H9 (cell line): Measurements from ENCODE around the gene ERMP1. TPM values are rescaled to one million over a fixed set of nuclear protein-coding genes. Genes with fewer than 3 reads are reported as not detected.

Experiments
- DNase-seq: peaks from one replicate; pipeline ENCODE4 v3.0.0-alpha.2; 2017
- H2AFZ ChIP-seq: one replicate; pipeline ENCODE4 v1.6.1; 2013; ENCODE audit warnings: mild to moderate bottlenecking, low read length, control low read depth, moderate library complexity
- H2AK5ac ChIP-seq: 2 replicates; pipeline ENCODE4 v1.6.1; 2013; ENCODE audit warnings: low read length, control low read depth, mixed read lengths; ENCODE audit not compliant: insufficient read length
- H2BK120ac ChIP-seq: one replicate; pipeline ENCODE4 v1.6.1; 2013; ENCODE audit warnings: low read depth, mild to moderate bottlenecking, low read length, control low read depth, inconsistent platforms; ENCODE audit not compliant: poor library complexity, severe bottlenecking
- H2BK12ac ChIP-seq: 2 replicates; pipeline ENCODE4 v1.6.1; 2013; ENCODE audit warnings: low read length, control low read depth, mixed read lengths, low read depth; ENCODE audit not compliant: insufficient read length
- H2BK15ac ChIP-seq: 2 replicates; pipeline ENCODE4 v1.6.1; 2013; ENCODE audit warnings: low read depth, low read length, control low read depth
- H2BK20ac ChIP-seq: one replicate; pipeline ENCODE4 v1.6.1; 2013; ENCODE audit warnings: low read depth, mild to moderate bottlenecking, low read length, control low read depth, inconsistent platforms; ENCODE audit not compliant: poor library complexity, severe bottlenecking
- H2BK5ac ChIP-seq: 2 replicates; pipeline ENCODE4 v1.6.1; 2013; ENCODE audit warnings: low read length, control low read depth, mixed read lengths; ENCODE audit not compliant: insufficient read length
- H3K14ac ChIP-seq: 2 replicates; pipeline ENCODE4 v1.6.1; 2013; ENCODE audit warnings: low read length, control low read depth; ENCODE audit not compliant: insufficient read depth
- H3K18ac ChIP-seq: 2 replicates; pipeline ENCODE4 v1.6.1; 2013; ENCODE audit warnings: low read depth, mild to moderate bottlenecking, mixed read lengths, low read length, control low read depth; ENCODE audit not compliant: insufficient read length
- H3K23ac ChIP-seq: 2 replicates; pipeline ENCODE4 v1.6.1; 2013; ENCODE audit warnings: low read length, control low read depth, mixed read lengths, low read depth; ENCODE audit not compliant: insufficient read length
- H3K23me2 ChIP-seq: 2 replicates; pipeline ENCODE4 v1.6.1; 2013; ENCODE audit warnings: low read depth, mild to moderate bottlenecking, mixed read lengths, low read length, control low read depth; ENCODE audit not compliant: insufficient read length, poor library complexity, severe bottlenecking
- H3K27ac ChIP-seq: 2 replicates; pipeline ENCODE4 v1.5.1; 2013; ENCODE audit warnings: low read length, control low read depth, mixed read lengths, low read depth; ENCODE audit not compliant: insufficient read length
- H3K27me3 ChIP-seq: 2 replicates; pipeline ENCODE4 v1.6.1; 2013; ENCODE audit warnings: low read length, control low read depth, inconsistent platforms; ENCODE audit not compliant: insufficient read depth
- H3K4ac ChIP-seq: 2 replicates; pipeline ENCODE4 v1.6.1; 2013; ENCODE audit warnings: low read depth, mild to moderate bottlenecking, control low read depth, inconsistent platforms, low read length, moderate library complexity
- H3K4me1 ChIP-seq: 2 replicates; pipeline ENCODE4 v1.6.1; 2013; ENCODE audit warnings: low read length, control low read depth, inconsistent platforms; ENCODE audit not compliant: insufficient read depth
- H3K4me2 ChIP-seq: 2 replicates; pipeline ENCODE4 v1.6.1; 2013; ENCODE audit warnings: low read length, control low read depth, mixed read lengths; ENCODE audit not compliant: insufficient read length, insufficient read depth
- H3K56ac ChIP-seq: 2 replicates; pipeline ENCODE4 v1.6.1; 2013; ENCODE audit warnings: low read depth, mild to moderate bottlenecking, mixed read lengths, low read length, control low read depth; ENCODE audit not compliant: insufficient read length
- H3K79me1 ChIP-seq: 2 replicates; pipeline ENCODE4 v1.6.1; 2013; ENCODE audit warnings: low read depth, mild to moderate bottlenecking, moderate library complexity, low read length, control low read depth, inconsistent platforms; ENCODE audit not compliant: insufficient read depth, poor library complexity, severe bottlenecking
- H3K79me2 ChIP-seq: 2 replicates; pipeline ENCODE4 v1.6.1; 2013; ENCODE audit warnings: low read length, control low read depth, inconsistent platforms; ENCODE audit not compliant: insufficient read depth
- H3K9ac ChIP-seq: 2 replicates; pipeline ENCODE4 v1.6.1; 2013; ENCODE audit warnings: low read length, control low read depth, mixed read lengths; ENCODE audit not compliant: insufficient read length; ENCODE audit errors: extremely low read depth
- H3K9me3 ChIP-seq: one replicate; pipeline ENCODE4 v1.6.1; 2013; ENCODE audit warnings: low read depth, low read length, inconsistent platforms; ENCODE audit not compliant: control insufficient read depth
- H3T11ph ChIP-seq: one replicate; pipeline ENCODE4 v1.6.1; 2013; ENCODE audit warnings: mild to moderate bottlenecking, low read length, control low read depth, inconsistent platforms
- H4K20me1 ChIP-seq: one replicate; pipeline ENCODE4 v1.6.1; 2013; ENCODE audit not compliant: control insufficient read depth, insufficient read length, insufficient read depth
- H4K5ac ChIP-seq: 2 replicates; pipeline ENCODE4 v1.6.1; 2013; ENCODE audit warnings: low read depth, mild to moderate bottlenecking, mixed read lengths, low read length, control low read depth; ENCODE audit not compliant: insufficient read length
- H4K8ac ChIP-seq: replicated peaks from 2 replicates; pipeline ENCODE4 v1.6.1; 2013; ENCODE audit warnings: low read length, control low read depth, mixed read lengths, low read depth; ENCODE audit not compliant: insufficient read length
- H4K91ac ChIP-seq: 2 replicates; pipeline ENCODE4 v1.6.1; 2013; ENCODE audit warnings: low read depth, mild to moderate bottlenecking, moderate library complexity, mixed read lengths, low read length, control low read depth; ENCODE audit not compliant: insufficient read length
- H3K27ac Mint-ChIP-seq, 3 experiments: 2 replicates in 2 of 3; 3 replicates in 1 of 3; pipeline ENCODE4 v1.8.0; 2020 to 2021; ENCODE audit warnings: mixed read lengths in 3 of 3, mild to moderate bottlenecking in 1 of 3, moderate library complexity in 1 of 3
- H3K27me3 Mint-ChIP-seq: 2 replicates; pipeline ENCODE4 v1.8.0; 2021; ENCODE audit warnings: low read depth, mild to moderate bottlenecking, moderate library complexity, mixed read lengths
- H3K36me3 Mint-ChIP-seq, 3 experiments: 2 replicates in 2 of 3; 3 replicates in 1 of 3; pipeline ENCODE4 v1.8.0; 2020 to 2021; ENCODE audit warnings: low read depth in 3 of 3, mixed read lengths in 3 of 3; ENCODE audit not compliant: insufficient read depth in 1 of 3
- H3K4me1 Mint-ChIP-seq, 2 experiments: 2 replicates each; pipeline ENCODE4 v1.8.0; 2020; ENCODE audit warnings: mixed read lengths in 2 of 2
- H3K4me3 Mint-ChIP-seq, 2 experiments: 2 replicates in 1 of 2; 3 replicates in 1 of 2; pipeline ENCODE4 v1.8.0; 2020 to 2021; ENCODE audit warnings: mild to moderate bottlenecking in 2 of 2, mixed read lengths in 2 of 2, moderate library complexity in 1 of 2
- H3K9me3 Mint-ChIP-seq, 2 experiments: 2 replicates in 1 of 2; 3 replicates in 1 of 2; pipeline ENCODE4 v1.8.0; 2020; ENCODE audit warnings: mild to moderate bottlenecking in 2 of 2, mixed read lengths in 2 of 2, moderate library complexity in 1 of 2
- WGBS: extraction: QIAGEN DNeasy Blood & Tissue Kit; methylation state at CpG from one replicate; pipeline ENCODE4 v1.1.7; 2013; ENCODE audit warnings: missing lambda C conversion rate, low lambda C conversion rate, mixed read lengths; ENCODE audit not compliant: insufficient read length; ENCODE audit errors: extremely low coverage; 5-methylcytosine and 5-hydroxymethylcytosine counted together
- total RNA-seq: library from RNA; stranded (reverse); gene quantifications from 2 replicates; pipeline ENCODE4 v1.2.1, GENCODE V29; 2021
- TF ChIP-seq, protein P1 (sequence below): fragments of 200-600 bp; sonication (generic); conservative IDR thresholded peaks from 3 replicates; pipeline ENCODE4 v1.8.0; 2021; ENCODE audit warnings: antibody characterized with exemption, mild to moderate bottlenecking

The ERMP1 gene
- total RNA-seq, 1 experiment from 2014 or later: 20.2 TPM

DNA sequence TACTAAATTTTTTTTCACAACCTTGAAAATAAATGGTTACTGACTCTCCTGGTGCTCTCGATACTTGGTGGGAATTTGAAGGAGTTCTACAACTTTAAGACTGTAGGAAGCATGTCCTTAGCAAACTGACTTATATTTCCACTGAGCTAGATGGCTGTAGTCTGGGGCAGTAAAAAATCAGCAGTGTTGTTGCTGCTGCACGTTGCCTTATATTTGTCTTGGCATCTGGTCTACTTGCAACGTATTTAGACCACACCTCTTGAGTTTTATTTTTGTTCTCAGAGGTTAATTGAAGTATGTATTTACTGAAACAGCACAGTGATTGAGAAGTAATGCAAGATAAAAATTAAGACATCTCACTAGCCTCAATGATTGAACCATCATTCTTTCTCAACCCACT lies 76.3 kb downstream of the ERMP1 start:
- Mint-ChIP-seq H3K4me3 (no peak overlapping the region), H3K36me3 (peaks cover 10 to 29% (median 16%) of the 10 kb centered on the region in 3 experiments), H3K9me3 (no peaks in the 10 kb centered on the region), H3K27ac (no peak overlapping the region), H3K27me3 (no peaks in the 10 kb centered on the region), H3K4me1 (peaks cover 9 to 10% of the 10 kb centered on the region in 2 experiments)
- TF ChIP-seq, protein P1, sequence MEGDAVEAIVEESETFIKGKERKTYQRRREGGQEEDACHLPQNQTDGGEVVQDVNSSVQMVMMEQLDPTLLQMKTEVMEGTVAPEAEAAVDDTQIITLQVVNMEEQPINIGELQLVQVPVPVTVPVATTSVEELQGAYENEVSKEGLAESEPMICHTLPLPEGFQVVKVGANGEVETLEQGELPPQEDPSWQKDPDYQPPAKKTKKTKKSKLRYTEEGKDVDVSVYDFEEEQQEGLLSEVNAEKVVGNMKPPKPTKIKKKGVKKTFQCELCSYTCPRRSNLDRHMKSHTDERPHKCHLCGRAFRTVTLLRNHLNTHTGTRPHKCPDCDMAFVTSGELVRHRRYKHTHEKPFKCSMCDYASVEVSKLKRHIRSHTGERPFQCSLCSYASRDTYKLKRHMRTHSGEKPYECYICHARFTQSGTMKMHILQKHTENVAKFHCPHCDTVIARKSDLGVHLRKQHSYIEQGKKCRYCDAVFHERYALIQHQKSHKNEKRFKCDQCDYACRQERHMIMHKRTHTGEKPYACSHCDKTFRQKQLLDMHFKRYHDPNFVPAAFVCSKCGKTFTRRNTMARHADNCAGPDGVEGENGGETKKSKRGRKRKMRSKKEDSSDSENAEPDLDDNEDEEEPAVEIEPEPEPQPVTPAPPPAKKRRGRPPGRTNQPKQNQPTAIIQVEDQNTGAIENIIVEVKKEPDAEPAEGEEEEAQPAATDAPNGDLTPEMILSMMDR: no peak
- H2BK20ac ChIP-seq: no peak overlapping the region
- H3K23ac ChIP-seq: no peak overlapping the region
- no peak overlapping the region for H2BK5ac ChIP-seq
- no peak overlapping the region for H3K18ac ChIP-seq
- no peak overlapping the region for H3K4me2 ChIP-seq
- H4K20me1 ChIP-seq: no peaks in the 10 kb centered on the region
- no peaks in the 10 kb centered on the region for H3K9me3 ChIP-seq
- H3K14ac ChIP-seq: no peak overlapping the region
- no peak overlapping the region for H4K8ac ChIP-seq
- no peak overlapping the region for H2AK5ac ChIP-seq
- no peak for DNase-seq
- no peak overlapping the region for H4K5ac ChIP-seq
- no peaks in the 10 kb centered on the region for H3K23me2 ChIP-seq
- H3T11ph ChIP-seq: no peak overlapping the region
- H4K91ac ChIP-seq: no peak overlapping the region
- WGBS: no CpG with 5 or more reads among the region's 3 CpGs
- no peaks in the 10 kb centered on the region for H3K79me1 ChIP-seq
- H2BK15ac ChIP-seq: no peak overlapping the region
- no peak overlapping the region for H2AFZ ChIP-seq
- H3K56ac ChIP-seq: no peak overlapping the region
- H3K79me2 ChIP-seq: no peaks in the 10 kb centered on the region
- H3K4me1 ChIP-seq: no peaks in the 10 kb centered on the region
- no peak overlapping the region for H3K27ac ChIP-seq
- no peak overlapping the region for H3K9ac ChIP-seq
- H2BK120ac ChIP-seq: no peak overlapping the region
- no peak overlapping the region for H2BK12ac ChIP-seq
- no peak overlapping the region for H3K4ac ChIP-seq
- no peaks in the 10 kb centered on the region for H3K27me3 ChIP-seq
